Uterus (tissue), 4 donors: Measurements from ENCODE around the gene SIPA1L3. TPM values are rescaled to one million over a fixed set of nuclear protein-coding genes. Genes with fewer than 3 reads are reported as not detected.

Experiments used
- DNase-seq, 2 donors: peaks; one replicate each; pipeline ENCODE4 v3.0.0-alpha.2; 2019 to 2020
- H3K27ac ChIP-seq, 2 donors: fragments of 200-600 bp; sonication (generic); 1 replicate in 1 of 2; 2 replicates in 1 of 2; pipeline ENCODE4 v1.5.1; 2016 to 2018
- H3K27me3 ChIP-seq, 2 donors: fragments of 200-600 bp; sonication (generic); one replicate each; pipeline ENCODE4 v1.5.1; 2018 to 2019; ENCODE audit warnings: control low read depth in 1 of 2
- H3K36me3 ChIP-seq, 2 donors: fragments of 200-600 bp; sonication (generic); one replicate each; pipeline ENCODE4 v1.5.1; 2019; ENCODE audit warnings: control low read depth in 1 of 2
- H3K4me1 ChIP-seq, 2 donors: fragments of 200-600 bp; sonication (generic); one replicate each; pipeline ENCODE4 v1.5.1; 2018 to 2019; ENCODE audit warnings: control low read depth in 1 of 2
- H3K4me3 ChIP-seq, 2 donors: fragments of 200-600 bp; sonication (generic); 1 replicate in 1 of 2; 2 replicates in 1 of 2; pipeline ENCODE4 v1.5.1; 2018 to 2019; ENCODE audit warnings: mild to moderate bottlenecking in 1 of 2
- H3K9me3 ChIP-seq, 2 donors: fragments of 200-600 bp; sonication (generic); one replicate each; pipeline ENCODE4 v1.5.1; 2019; ENCODE audit warnings: control low read depth in 1 of 2
- POLR2A ChIP-seq, 2 donors: fragments of 450-650 bp; IDR thresholded peaks; one replicate each; pipeline ENCODE4 v1.6.1; 2016; ENCODE audit warnings: antibody characterized with exemption in 2 of 2, mild to moderate bottlenecking in 1 of 2, moderate library complexity in 1 of 2
- intact Hi-C: fragments of 100-400 bp; cut with DNase I; formaldehyde crosslinking; loops from one replicate; pipeline ENCODE4 v1.15.1; 2023; ENCODE audit warnings: low total_unique reads
- total RNA-seq, 4 donors: library from RNA; depleted of rRNA in 3 of 4; stranded (reverse); fragments of >200 nt in 3 of 4; gene quantifications; one replicate each; pipeline versions ENCODE4 v1.1.0 to v1.2.4, GENCODE V29; 2014 to 2023
- TF ChIP-seq, protein P1 (sequence below), 4 experiments: fragments of 200-600 bp in 2 of 4; fragments of 450-650 bp in 2 of 4; sonication (generic) in 2 of 4; IDR thresholded peaks; one replicate each; pipeline ENCODE4 v1.5.1; 2016 to 2019; ENCODE audit warnings: antibody characterized with exemption in 4 of 4, mild to moderate bottlenecking in 2 of 4, moderate library complexity in 1 of 4
- donor health status: DM: yes; HTN: yes; CAD: no.

SIPA1L3 gene
- total RNA-seq, 4 donors from 2014 or later = 11.5 to 41.8 (median 21.5) TPM

DNA sequence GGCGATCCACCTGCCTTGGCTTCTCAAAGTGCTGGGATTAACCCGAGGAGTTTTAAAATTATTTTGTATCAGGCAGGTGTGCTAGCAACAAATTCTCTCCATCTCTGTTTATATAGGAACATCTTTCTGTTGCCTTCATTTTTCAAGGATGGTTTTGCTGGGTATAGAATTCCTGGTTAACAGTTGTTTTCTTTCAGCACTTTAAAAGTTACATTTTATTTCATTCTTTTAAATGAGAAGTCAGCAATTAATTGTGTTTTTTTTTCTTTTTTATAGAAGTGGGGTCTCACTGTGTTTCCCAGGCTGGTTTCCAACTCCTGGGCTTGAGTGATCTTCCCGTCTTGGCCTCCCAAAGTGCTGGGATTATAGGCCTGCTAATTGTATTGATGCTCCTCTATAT lies 273.1 kb downstream of the SIPA1L3 start:
- Histone ChIP-seq H3K27me3 (no peaks in the 10 kb centered on the region), H3K27ac (no peak overlapping the region), H3K9me3 (peaks cover 0 to 12% of the 10 kb centered on the region in 2 donors), H3K36me3 (no peaks in the 10 kb centered on the region), H3K4me1 (peaks cover 0 to 3% of the 10 kb centered on the region in 2 donors), H3K4me3 (no peak overlapping the region)
- intact Hi-C loops = no loop called here
- TF ChIP-seq, protein P1, sequence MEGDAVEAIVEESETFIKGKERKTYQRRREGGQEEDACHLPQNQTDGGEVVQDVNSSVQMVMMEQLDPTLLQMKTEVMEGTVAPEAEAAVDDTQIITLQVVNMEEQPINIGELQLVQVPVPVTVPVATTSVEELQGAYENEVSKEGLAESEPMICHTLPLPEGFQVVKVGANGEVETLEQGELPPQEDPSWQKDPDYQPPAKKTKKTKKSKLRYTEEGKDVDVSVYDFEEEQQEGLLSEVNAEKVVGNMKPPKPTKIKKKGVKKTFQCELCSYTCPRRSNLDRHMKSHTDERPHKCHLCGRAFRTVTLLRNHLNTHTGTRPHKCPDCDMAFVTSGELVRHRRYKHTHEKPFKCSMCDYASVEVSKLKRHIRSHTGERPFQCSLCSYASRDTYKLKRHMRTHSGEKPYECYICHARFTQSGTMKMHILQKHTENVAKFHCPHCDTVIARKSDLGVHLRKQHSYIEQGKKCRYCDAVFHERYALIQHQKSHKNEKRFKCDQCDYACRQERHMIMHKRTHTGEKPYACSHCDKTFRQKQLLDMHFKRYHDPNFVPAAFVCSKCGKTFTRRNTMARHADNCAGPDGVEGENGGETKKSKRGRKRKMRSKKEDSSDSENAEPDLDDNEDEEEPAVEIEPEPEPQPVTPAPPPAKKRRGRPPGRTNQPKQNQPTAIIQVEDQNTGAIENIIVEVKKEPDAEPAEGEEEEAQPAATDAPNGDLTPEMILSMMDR (IDR thresholded peaks at IDR 0.05) = no peak
- no peak for TF ChIP-seq POLR2A (IDR thresholded peaks at IDR 0.05)
- no peak for DNase-seq

DNA sequence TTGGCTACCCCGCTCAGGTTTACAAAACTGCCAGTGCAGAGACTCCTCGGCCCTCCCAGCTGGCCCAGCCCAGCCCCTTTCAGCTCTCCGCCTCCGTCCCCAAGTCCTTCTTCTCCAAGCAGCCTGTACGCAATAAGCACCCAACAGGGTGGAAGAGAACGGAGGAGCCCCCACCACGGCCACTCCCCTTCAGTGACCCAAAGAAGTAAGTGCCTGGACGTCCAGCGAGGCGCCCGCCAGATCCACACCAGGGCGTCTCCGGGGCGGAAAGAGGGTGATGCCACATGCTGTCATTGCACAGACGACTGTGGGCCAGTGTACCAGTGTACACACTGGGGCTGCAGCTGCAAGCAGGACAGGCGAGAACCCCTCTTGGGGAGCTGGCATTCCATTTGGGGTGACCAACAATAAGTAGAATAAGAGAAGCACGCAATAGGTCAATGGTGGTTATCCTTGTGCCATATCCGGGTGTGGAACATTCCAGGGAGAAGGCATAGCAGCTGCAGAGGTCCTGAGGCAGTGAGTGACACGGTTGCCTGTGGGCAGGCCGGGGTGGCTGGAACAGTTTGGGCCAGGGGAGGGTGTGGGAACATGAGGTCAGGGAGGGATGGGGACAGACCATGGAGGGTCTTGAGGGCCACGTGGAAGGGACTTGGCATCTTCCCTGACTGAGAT lies 275.7 kb downstream of the SIPA1L3 start:
- Histone ChIP-seq H3K36me3 (no peaks in the 10 kb centered on the region), H3K9me3 (peaks cover 0 to 12% of the 10 kb centered on the region in 2 donors), H3K4me1 (peaks cover 0 to 3% of the 10 kb centered on the region in 2 donors), H3K4me3 (no peak overlapping the region), H3K27ac (peak overlapping the region; percentile 6 to 58), H3K27me3 (no peaks in the 10 kb centered on the region)
- no peak for DNase-seq
- intact Hi-C loops = no loop called here
- TF ChIP-seq, protein P1 (IDR thresholded peaks at IDR 0.05) = no peak
- TF ChIP-seq POLR2A (IDR thresholded peaks at IDR 0.05) = no peak

DNA sequence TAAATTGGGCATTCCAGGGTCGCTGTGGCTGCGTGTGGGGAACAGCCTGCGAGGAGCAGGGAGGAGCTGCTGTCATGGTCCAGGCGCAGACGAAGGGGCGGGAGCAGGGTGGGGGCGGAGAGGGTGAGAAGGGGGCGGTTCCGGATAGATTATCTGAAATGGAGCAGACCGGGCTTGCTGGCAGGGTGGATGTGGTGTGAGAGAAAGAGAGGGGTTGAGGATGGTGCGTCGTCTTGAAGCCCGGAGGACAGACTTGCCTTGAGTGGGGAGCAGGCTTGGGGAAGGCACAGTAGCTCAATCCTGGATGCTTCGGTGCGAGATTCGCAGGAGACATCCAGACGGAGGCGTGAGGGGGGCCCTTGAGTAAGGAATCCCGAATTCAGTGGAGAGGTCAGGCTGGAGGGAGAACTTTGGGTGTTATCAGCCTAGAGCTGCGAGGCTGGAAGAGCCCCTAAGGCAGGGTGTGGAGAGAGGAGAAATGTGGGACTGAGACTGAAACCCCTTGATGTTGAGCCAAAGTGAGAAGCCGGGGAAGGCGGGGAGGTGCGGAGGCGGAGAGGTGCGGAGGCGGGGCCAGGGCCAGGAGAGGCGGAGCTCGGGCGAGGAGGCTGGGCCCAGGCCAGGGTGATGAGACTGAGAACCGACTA lies 276.4 kb downstream of the SIPA1L3 start:
- DNase-seq = peak; percentile 28 to 60
- peaks cover 0 to 12% of the 10 kb centered on the region in 2 donors for H3K9me3 ChIP-seq
- TF ChIP-seq, protein P1 (IDR thresholded peaks at IDR 0.05) = no peak
- no peak for TF ChIP-seq POLR2A (IDR thresholded peaks at IDR 0.05)
- intact Hi-C loops = no loop called here
- peak overlapping the region; percentile 6 to 30 for H3K4me3 ChIP-seq
- H3K36me3 ChIP-seq = no peaks in the 10 kb centered on the region
- H3K27me3 ChIP-seq = no peaks in the 10 kb centered on the region
- peak overlapping the region; percentile 6 to 58 for H3K27ac ChIP-seq
- H3K4me1 ChIP-seq = peaks cover 0 to 3% of the 10 kb centered on the region in 2 donors

DNA sequence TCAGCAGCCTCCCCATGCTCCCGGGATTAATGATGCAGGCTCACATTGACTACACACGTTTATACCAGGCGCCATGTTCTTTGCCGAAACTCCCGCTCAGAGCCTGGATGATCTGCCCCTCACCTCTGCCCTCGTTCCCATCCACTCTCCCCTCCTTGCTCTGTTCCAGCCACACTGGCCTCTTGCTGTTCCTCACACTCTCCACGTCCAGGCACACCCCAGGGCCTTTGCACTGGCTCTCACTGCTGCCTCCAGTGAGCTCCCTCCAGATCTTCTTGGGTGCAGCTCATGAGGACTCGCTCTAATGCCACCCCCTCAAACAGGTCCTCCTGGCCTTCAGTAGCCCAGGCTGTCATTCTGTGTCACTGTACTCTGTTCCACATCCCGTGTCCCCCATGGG lies 277.8 kb downstream of the SIPA1L3 start:
- H3K9me3 ChIP-seq = peaks cover 0 to 9% of the 10 kb centered on the region in 2 donors
- TF ChIP-seq, protein P1 (IDR thresholded peaks at IDR 0.05) = no peak
- no peak for TF ChIP-seq POLR2A (IDR thresholded peaks at IDR 0.05)
- peaks cover 0 to 3% of the 10 kb centered on the region in 2 donors for H3K4me1 ChIP-seq
- no peaks in the 10 kb centered on the region for H3K36me3 ChIP-seq
- intact Hi-C loops = no loop called here
- no peak overlapping the region for H3K4me3 ChIP-seq
- H3K27me3 ChIP-seq = no peaks in the 10 kb centered on the region
- H3K27ac ChIP-seq = no peak overlapping the region
- DNase-seq = no peak

DNA sequence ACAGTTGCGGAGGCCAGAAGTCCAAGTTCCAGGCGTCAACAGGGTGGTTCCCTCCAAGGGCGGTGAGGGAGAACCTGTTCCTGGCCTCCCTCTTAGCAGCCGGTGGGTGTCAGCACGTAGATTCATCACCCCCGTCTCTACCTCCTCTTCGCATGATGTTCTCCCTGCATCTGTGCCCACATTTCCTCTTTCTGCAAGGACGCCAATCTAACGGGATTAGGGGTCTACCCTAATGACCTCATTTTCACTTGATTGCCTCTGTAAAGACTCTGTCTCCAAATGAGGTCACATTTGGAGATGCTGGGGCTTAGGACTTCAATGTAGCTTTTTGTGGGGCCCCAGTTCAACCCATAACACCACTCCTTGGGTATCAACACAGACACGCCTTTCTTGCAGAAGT lies 278.6 kb downstream of the SIPA1L3 start:
- no peak overlapping the region for H3K27ac ChIP-seq
- TF ChIP-seq, protein P1 (IDR thresholded peaks at IDR 0.05) = no peak
- TF ChIP-seq POLR2A (IDR thresholded peaks at IDR 0.05) = no peak
- no peak overlapping the region for H3K4me3 ChIP-seq
- DNase-seq = no peak
- no peaks in the 10 kb centered on the region for H3K36me3 ChIP-seq
- H3K9me3 ChIP-seq = peaks cover 0 to 1% of the 10 kb centered on the region in 2 donors
- no peaks in the 10 kb centered on the region for H3K27me3 ChIP-seq
- intact Hi-C loops = no loop called here
- peaks cover 0 to 3% of the 10 kb centered on the region in 2 donors for H3K4me1 ChIP-seq
